ENCODE measurements around the gene GID8. TPM values are rescaled to one million over a fixed set of nuclear protein-coding genes. Genes with fewer than 3 reads are reported as not detected.

Gene GID8
- total RNA-seq, 1 experiment from 2014 or later, result 35.6 TPM

GRCh38 chr20:62984666-62985443 lies 46.9 kb downstream of the GID8 start:
- no peak overlapping the region for H3K4me3 ChIP-seq (replicated peaks in 1 of 2; ENCODE audit: low read depth in 1 of 2, low read length in 2 of 2)
- H3K4me1 ChIP-seq (ENCODE audit: control insufficient read depth in 1 of 2, insufficient read depth in 2 of 2, low read length in 2 of 2), result no peaks in the 10 kb centered on the region
- no peaks in the 10 kb centered on the region for H3K9me2 ChIP-seq (ENCODE audit: insufficient read depth)
- RAD21 ChIA-PET (ENCODE audit: low non-redundant PET in 1 of 2, low total read pairs in 2 of 2, uncharacterized antibody in 2 of 2, unreplicated experiment in 2 of 2), result no interaction called here
- H3K9ac ChIP-seq (ENCODE audit: low read length), result no peak overlapping the region
- no peak overlapping the region for H3K27ac ChIP-seq (ENCODE audit: low read depth, low read length)
- no peaks in the 10 kb centered on the region for H3K27me3 ChIP-seq (ENCODE audit: insufficient read depth, low read length)
- H2AFZ ChIP-seq (ENCODE audit: low read depth, low read length, poor library complexity, severe bottlenecking), result no peak overlapping the region
- intact Hi-C loops (cut with micrococcal nuclease), result no loop called here
- no peak overlapping the region for H3K4me2 ChIP-seq (ENCODE audit: low read length)
- no peak for DNase-seq (ENCODE audit: low read depth, low spot score)
- CTCF ChIA-PET, result interaction anchor here (1.9 kb wide), 1 partner anchor 13 kb away, joined by 6 read pairs; no protein-coding TSS in a partner anchor
- H3K9me3 ChIP-seq (ENCODE audit: control insufficient read depth in 1 of 2, insufficient read depth in 1 of 2, low read depth in 1 of 2, low read length in 2 of 2), result no peaks in the 10 kb centered on the region
- H3K36me3 ChIP-seq (ENCODE audit: control insufficient read depth in 1 of 2, insufficient read depth in 2 of 2, low read length in 2 of 2), result no peaks in the 10 kb centered on the region
- BruUV-seq (replicated peaks), result no TSS peak
- TF ChIP-seq RAD21 (IDR thresholded peaks at IDR 0.05; ENCODE audit: low read depth), result no peak
- TF ChIP-seq ZNF274 (IDR thresholded peaks at IDR 0.05; ENCODE audit: low read depth, low read length), result no peak
- TF ChIP-seq CTCF (IDR thresholded peaks at IDR 0.05 in 2 of 3, conservative IDR thresholded peaks at IDR 0.05 in 1 of 3; ENCODE audit: borderline replicate concordance in 1 of 3, insufficient read depth in 1 of 3, low read depth in 2 of 3, low read length in 2 of 3), result no peak
- no peak for TF ChIP-seq FOSL1 (IDR thresholded peaks at IDR 0.05; ENCODE audit: low read depth)
- no peak for TF ChIP-seq POLR2A (IDR thresholded peaks at IDR 0.05; ENCODE audit: borderline replicate concordance, extremely low read depth, insufficient read depth, insufficient read length)
- TF ChIP-seq SP1 (IDR thresholded peaks at IDR 0.05; ENCODE audit: low read depth), result no peak
- no peak for TF ChIP-seq JUND (IDR thresholded peaks at IDR 0.05)
- no peak for TF ChIP-seq ELF1 (IDR thresholded peaks at IDR 0.05; ENCODE audit: borderline replicate concordance, low read depth)
- no peak for TF ChIP-seq CBX3 (IDR thresholded peaks at IDR 0.05; ENCODE audit: low read depth)
- no peak for TF ChIP-seq YY1 (IDR thresholded peaks at IDR 0.05; ENCODE audit: extremely low read depth, insufficient replicate concordance, low read depth, low read length)
- no peak for TF ChIP-seq MAX (IDR thresholded peaks at IDR 0.05)
- TF ChIP-seq SIN3A (IDR thresholded peaks at IDR 0.05; ENCODE audit: low read depth), result no peak
- no peak; the same call in 1 of the 2 replicates for ATAC-seq
- POLR2A ChIA-PET, result no interaction called here
- H4K20me1 ChIP-seq (ENCODE audit: insufficient read depth), result no peaks in the 10 kb centered on the region
- no peaks in the 10 kb centered on the region for H3K79me2 ChIP-seq (ENCODE audit: insufficient read depth, low read length)
